ENCODE measurements around the gene TRERF1. TPM values are rescaled to one million over a fixed set of nuclear protein-coding genes. Genes with fewer than 3 reads are reported as not detected.

TRERF1 gene
- total RNA-seq, 1 donor from 2014 or later = 12.4 TPM

- DNase-seq (ENCODE audit: low read depth, low spot score) = no peak
- H3K9me3 Mint-ChIP-seq = no peaks in the 10 kb centered on the region
- no peak for TF ChIP-seq CTCF (conservative IDR thresholded peaks at IDR 0.05)
- H3K36me3 Mint-ChIP-seq (ENCODE audit: low read depth) = no peaks in the 10 kb centered on the region
- H3K27ac Mint-ChIP-seq (ENCODE audit: unreplicated experiment) = no peak overlapping the region
- H3K27me3 Mint-ChIP-seq (ENCODE audit: low read depth) = no peaks in the 10 kb centered on the region
- H3K4me3 Mint-ChIP-seq = no peak overlapping the region
- peaks cover 14% of the 10 kb centered on the region for H3K4me1 Mint-ChIP-seq
Observed at GRCh38 chr6:42182101-42182500, 269.6 kb downstream of the TRERF1 start.

GRCh38 chr6:42179945-42180313, 271.8 kb downstream of the TRERF1 start:
- H3K36me3 Mint-ChIP-seq (ENCODE audit: low read depth) = no peaks in the 10 kb centered on the region
- peak overlapping the region; percentile 25 for H3K4me3 Mint-ChIP-seq
- no peak overlapping the region for H3K27ac Mint-ChIP-seq (ENCODE audit: unreplicated experiment)
- no peaks in the 10 kb centered on the region for H3K27me3 Mint-ChIP-seq (ENCODE audit: low read depth)
- H3K9me3 Mint-ChIP-seq = no peaks in the 10 kb centered on the region
- peaks cover 14% of the 10 kb centered on the region for H3K4me1 Mint-ChIP-seq
- no peak for TF ChIP-seq CTCF (conservative IDR thresholded peaks at IDR 0.05)
- DNase-seq (ENCODE audit: low read depth, low spot score) = no peak

- H3K4me1 Mint-ChIP-seq = peaks cover 14% of the 10 kb centered on the region
- H3K27me3 Mint-ChIP-seq (ENCODE audit: low read depth) = no peaks in the 10 kb centered on the region
- H3K9me3 Mint-ChIP-seq = no peaks in the 10 kb centered on the region
- peak overlapping the region; percentile 25 for H3K4me3 Mint-ChIP-seq
- H3K36me3 Mint-ChIP-seq (ENCODE audit: low read depth) = no peaks in the 10 kb centered on the region
- no peak for DNase-seq (ENCODE audit: low read depth, low spot score)
- H3K27ac Mint-ChIP-seq (ENCODE audit: unreplicated experiment) = no peak overlapping the region
- no peak for TF ChIP-seq CTCF (conservative IDR thresholded peaks at IDR 0.05)
Observed at GRCh38 chr6:42179261-42179944, 272.3 kb downstream of the TRERF1 start.

GRCh38 chr6:42177514-42178364, 274.0 kb downstream of the TRERF1 start:
- peak; percentile 74 for DNase-seq (ENCODE audit: low read depth, low spot score)
- Mint-ChIP-seq H3K4me1 (peaks cover 14% of the 10 kb centered on the region), H3K36me3 (ENCODE audit: low read depth) (no peaks in the 10 kb centered on the region), H3K4me3 (peak overlapping the region; percentile 54), H3K27me3 (ENCODE audit: low read depth) (no peaks in the 10 kb centered on the region), H3K9me3 (no peaks in the 10 kb centered on the region), H3K27ac (ENCODE audit: unreplicated experiment) (no peak overlapping the region)
- TF ChIP-seq CTCF (conservative IDR thresholded peaks at IDR 0.05) = no peak

GRCh38 chr6:42176981-42177380, 274.7 kb downstream of the TRERF1 start:
- Mint-ChIP-seq H3K27ac (ENCODE audit: unreplicated experiment) (no peak overlapping the region), H3K4me1 (peaks cover 14% of the 10 kb centered on the region), H3K9me3 (no peaks in the 10 kb centered on the region), H3K4me3 (no peak overlapping the region), H3K27me3 (ENCODE audit: low read depth) (no peaks in the 10 kb centered on the region), H3K36me3 (ENCODE audit: low read depth) (no peaks in the 10 kb centered on the region)
- no peak for DNase-seq (ENCODE audit: low read depth, low spot score)
- no peak for TF ChIP-seq CTCF (conservative IDR thresholded peaks at IDR 0.05)
